Dedifferentiated amniotic fluid mesenchymal stem cell (primary cell): Measurements from ENCODE around the gene SLC25A41.

Source experiments
- DNase-seq: peaks from one replicate; pipeline ENCODE4 v3.0.0-alpha.2; 2016; ENCODE audit errors: extremely low spot score

Gene SLC25A41

GRCh38 chr19:6460099-6460884, 26.7 kb upstream of the SLC25A41 start:
- DNase-seq = peak; percentile 95

GRCh38 chr19:6459262-6460098, 25.9 kb upstream of the SLC25A41 start, which contains the start of gene SLC25A23:
Gene SLC25A23 (minus strand): TSS chr19:6459792. CDS start chr19:6459628, 164 bp downstream.
- DNase-seq = no peak

- no peak for DNase-seq
Observed at GRCh38 chr19:6458695-6459261, 25.2 kb upstream of the SLC25A41 start.

GRCh38 chr19:6457958-6458694, 24.6 kb upstream of the SLC25A41 start:
- no peak for DNase-seq

- no peak for DNase-seq
Observed at GRCh38 chr19:6455924-6456323, 22.4 kb upstream of the SLC25A41 start.

- no peak for DNase-seq
Observed at GRCh38 chr19:6453951-6454565, 20.5 kb upstream of the SLC25A41 start.

GRCh38 chr19:6452899-6453298, 19.3 kb upstream of the SLC25A41 start:
- no peak for DNase-seq

GRCh38 chr19:6452223-6452614, 18.7 kb upstream of the SLC25A41 start:
- no peak for DNase-seq

- no peak for DNase-seq
Observed at GRCh38 chr19:6451583-6452222, 18.1 kb upstream of the SLC25A41 start.

GRCh38 chr19:6450166-6450565, 16.6 kb upstream of the SLC25A41 start:
- DNase-seq = no peak

- DNase-seq = no peak
Observed at GRCh38 chr19:6448045-6448444, 14.5 kb upstream of the SLC25A41 start.

GRCh38 chr19:6446452-6446851, 12.9 kb upstream of the SLC25A41 start:
- DNase-seq = no peak

- DNase-seq = no peak
Observed at GRCh38 chr19:6443986-6444385, 10.4 kb upstream of the SLC25A41 start.

- DNase-seq = no peak
Observed at GRCh38 chr19:6442087-6442688, 8.6 kb upstream of the SLC25A41 start.

GRCh38 chr19:6440905-6441304, 7.3 kb upstream of the SLC25A41 start:
- DNase-seq = no peak

GRCh38 chr19:6439743-6440142, 6.2 kb upstream of the SLC25A41 start:
- no peak for DNase-seq

GRCh38 chr19:6433165-6433564, 398 bp downstream of the SLC25A41 start:
- DNase-seq = no peak

- DNase-seq = no peak
Observed at GRCh38 chr19:6431891-6432290, 1.7 kb downstream of the SLC25A41 start.

- DNase-seq = no peak
Observed at GRCh38 chr19:6429419-6430221, 3.9 kb downstream of the SLC25A41 start.
